ENCODE results near the gene SPIRE1. TPM values are rescaled to one million over a fixed set of nuclear protein-coding genes. Genes with fewer than 3 reads are reported as not detected.
"Not testable (repeated sequence)": the region's sequence is repeated elsewhere in the genome, so short reads cannot be mapped to it uniquely, and the experiment has no call there.

The SPIRE1 gene
- total RNA-seq, 1 donor from 2014 or later = 15.7 TPM

DNA sequence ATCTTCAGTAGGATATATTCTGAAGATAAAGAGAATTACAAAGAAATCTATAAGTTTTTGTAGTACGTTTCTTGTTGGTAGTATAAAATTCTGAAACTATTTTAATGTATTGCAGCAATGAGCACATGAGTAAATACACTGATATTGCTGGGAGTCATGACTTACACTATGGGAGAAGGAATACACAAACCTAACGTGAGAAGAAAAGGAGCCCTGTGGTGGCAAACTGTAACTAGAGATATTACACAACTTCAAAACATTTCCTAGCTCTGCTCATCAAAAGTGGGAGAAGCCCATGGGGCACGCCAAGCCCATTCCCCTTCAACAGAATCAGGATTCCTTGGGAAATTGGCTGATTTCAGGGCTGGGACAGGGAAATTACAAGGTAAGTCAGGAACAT, 20.5 kb downstream of the SPIRE1 start:
- DNase-seq (ENCODE audit: extremely low spot score in 2 of 2) = no peak
- intact Hi-C loops (cut with DNase I) = no loop called here
- no peak for TF ChIP-seq CTCF (IDR thresholded peaks at IDR 0.05)
- no peak for TF ChIP-seq POLR2AphosphoS5 (IDR thresholded peaks at IDR 0.05; ENCODE audit: insufficient read depth in 1 of 2, low read depth in 1 of 2)
- TF ChIP-seq POLR2A (IDR thresholded peaks at IDR 0.05) = no peak
- Histone ChIP-seq H3K27me3 (no peaks in the 10 kb centered on the region), H3K9me3 (no peaks in the 10 kb centered on the region), H3K4me3 (no peak overlapping the region), H3K36me3 (no peaks in the 10 kb centered on the region), H3K4me1 (no peaks in the 10 kb centered on the region), H3K27ac (no peak overlapping the region)

DNA sequence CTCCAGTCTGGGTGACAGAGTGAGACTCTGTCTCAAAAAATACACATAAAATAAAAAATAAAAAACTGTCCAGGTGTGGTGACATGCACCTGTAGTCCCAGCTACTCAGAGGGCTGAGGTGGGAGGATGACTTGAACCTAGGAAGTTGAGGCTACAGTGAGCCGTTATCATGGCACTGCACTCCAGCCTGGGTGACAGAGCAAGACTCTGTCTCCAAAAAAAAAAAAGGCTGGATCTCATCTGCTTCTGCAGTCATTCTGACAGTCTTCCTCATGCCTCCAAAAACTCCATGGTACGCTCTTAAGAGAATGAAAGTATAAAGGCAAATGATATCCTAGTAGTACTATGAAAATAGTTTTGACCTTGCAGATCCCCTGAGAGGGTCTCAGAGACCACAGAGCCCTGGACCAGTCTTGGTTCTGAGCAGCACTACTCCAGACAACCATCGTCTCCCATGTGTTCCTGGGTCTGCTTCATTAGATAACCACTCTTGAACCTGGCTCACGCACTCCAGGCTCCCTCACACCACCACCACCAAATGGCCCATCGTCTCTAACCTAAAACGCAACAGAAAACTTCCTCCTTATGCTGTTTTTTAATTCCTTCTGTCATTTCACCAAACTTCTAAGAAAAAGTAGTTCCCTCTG, 26.0 kb downstream of the SPIRE1 start:
- intact Hi-C loops (cut with DNase I) = no loop called here
- no peak overlapping the region for H3K4me3 ChIP-seq
- DNase-seq (ENCODE audit: extremely low spot score in 2 of 2) = no peak
- no peaks in the 10 kb centered on the region for H3K9me3 ChIP-seq
- no peak overlapping the region for H3K27ac ChIP-seq
- no peaks in the 10 kb centered on the region for H3K4me1 ChIP-seq
- TF ChIP-seq POLR2A (IDR thresholded peaks at IDR 0.05) (no peak), POLR2AphosphoS5 (IDR thresholded peaks at IDR 0.05; ENCODE audit: insufficient read depth in 1 of 2, low read depth in 1 of 2) (no peak), CTCF (IDR thresholded peaks at IDR 0.05) (no peak)
- no peaks in the 10 kb centered on the region for H3K36me3 ChIP-seq
- no peaks in the 10 kb centered on the region for H3K27me3 ChIP-seq

GRCh38 chr18:12630136-12630535, 27.8 kb downstream of the SPIRE1 start:
- TF ChIP-seq POLR2AphosphoS5 (IDR thresholded peaks at IDR 0.05; ENCODE audit: insufficient read depth in 1 of 2, low read depth in 1 of 2) (no peak), CTCF (IDR thresholded peaks at IDR 0.05) (no peak), POLR2A (IDR thresholded peaks at IDR 0.05) (no peak)

DNA sequence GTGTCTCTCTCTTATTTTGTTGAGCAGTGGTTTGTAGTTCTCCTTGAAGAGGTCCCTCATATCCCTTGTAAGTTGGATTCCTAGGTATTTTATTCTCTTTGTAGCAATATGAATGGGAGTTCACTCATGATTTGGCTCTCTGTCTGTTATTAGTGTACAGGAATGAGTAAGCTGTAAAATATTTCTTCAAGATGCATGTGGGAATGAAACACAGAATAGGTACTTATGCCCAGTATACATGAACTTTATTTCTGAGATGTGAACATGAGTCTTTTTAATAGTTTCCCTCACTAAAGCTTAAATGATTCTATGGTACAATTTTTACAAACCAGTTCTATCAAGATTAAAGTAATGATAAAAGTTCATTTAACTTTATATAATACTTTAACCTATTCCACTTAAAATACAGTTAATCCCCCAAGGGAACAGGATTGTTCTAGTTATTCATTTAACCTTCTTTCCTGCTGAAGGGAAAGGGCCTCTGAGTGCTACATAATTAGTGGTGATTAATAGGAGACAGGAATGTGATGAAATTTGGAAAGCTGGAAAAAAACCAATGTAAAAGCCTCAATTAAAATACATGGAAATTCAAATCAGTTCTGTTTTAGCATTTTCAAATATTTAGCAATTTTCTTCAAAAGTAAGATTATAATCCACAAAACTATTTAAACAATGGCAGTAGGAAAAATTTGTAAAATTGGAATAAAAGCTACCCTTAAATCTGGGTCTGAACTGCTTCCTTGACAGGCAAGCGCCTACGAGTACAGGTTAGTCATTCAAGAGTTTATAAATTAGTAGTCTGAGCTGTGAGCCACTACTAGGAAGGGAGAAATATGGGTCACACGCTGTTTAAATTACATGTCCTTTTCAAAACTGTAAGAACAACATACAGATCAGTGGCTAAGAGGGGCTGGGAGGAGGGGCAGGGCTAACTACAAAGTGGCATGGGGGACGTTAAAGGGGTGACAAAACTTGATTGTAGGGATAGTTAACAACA, 28.9 kb downstream of the SPIRE1 start:
- Histone ChIP-seq H3K9me3 (no peaks in the 10 kb centered on the region), H3K4me3 (no peak overlapping the region), H3K27ac (no peak overlapping the region), H3K4me1 (no peaks in the 10 kb centered on the region), H3K27me3 (no peaks in the 10 kb centered on the region), H3K36me3 (no peaks in the 10 kb centered on the region)
- intact Hi-C loops (cut with DNase I) = no loop called here
- TF ChIP-seq CTCF (IDR thresholded peaks at IDR 0.05) = no peak
- no peak for TF ChIP-seq POLR2A (IDR thresholded peaks at IDR 0.05)
- TF ChIP-seq POLR2AphosphoS5 (IDR thresholded peaks at IDR 0.05; ENCODE audit: insufficient read depth in 1 of 2, low read depth in 1 of 2) = no peak
- no peak for DNase-seq (ENCODE audit: extremely low spot score in 2 of 2)

More at GRCh38 chr18:12630136-12630535, 27.8 kb downstream of the SPIRE1 start:
- no peak overlapping the region for H3K4me3 ChIP-seq
- H3K36me3 ChIP-seq = no peaks in the 10 kb centered on the region
- intact Hi-C loops (cut with DNase I) = no loop called here
- H3K27me3 ChIP-seq = no peaks in the 10 kb centered on the region
- DNase-seq (ENCODE audit: extremely low spot score in 2 of 2) = no peak
- H3K27ac ChIP-seq = no peak overlapping the region
- H3K9me3 ChIP-seq = no peaks in the 10 kb centered on the region
- no peaks in the 10 kb centered on the region for H3K4me1 ChIP-seq

DNA sequence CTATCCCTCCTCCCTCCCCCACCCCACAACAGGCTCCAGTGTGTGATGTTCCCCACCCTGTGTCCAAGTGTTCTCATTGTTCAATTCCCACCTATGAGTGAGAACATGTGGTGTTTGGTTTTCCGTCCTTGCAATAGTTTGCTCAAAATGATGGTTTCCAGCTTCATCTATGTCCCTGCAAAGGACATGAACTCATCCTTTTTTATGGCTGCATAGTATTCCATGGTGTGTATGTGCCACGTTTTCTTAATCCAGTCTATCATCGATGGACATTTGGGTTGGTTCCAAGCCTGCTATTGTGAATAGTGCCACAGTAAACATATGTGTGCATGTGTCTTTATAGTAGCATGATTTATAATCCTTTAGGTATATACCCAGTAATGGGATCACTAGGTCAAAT, 30.7 kb downstream of the SPIRE1 start:
- H3K4me3 ChIP-seq; H3K9me3 ChIP-seq; intact Hi-C loops (cut with DNase I); H3K27me3 ChIP-seq; DNase-seq (ENCODE audit: extremely low spot score in 2 of 2); H3K27ac ChIP-seq; H3K4me1 ChIP-seq; H3K36me3 ChIP-seq: not testable (repeated sequence)
